K562 (cell line): Measurements from ENCODE around the gene NME2. TPM values are rescaled to one million over a fixed set of nuclear protein-coding genes. Genes with fewer than 3 reads are reported as not detected.

Experiments
- ATF2 ChIP-seq: sonication (generic); formaldehyde crosslinking; IDR thresholded peaks from 2 replicates; pipeline ENCODE4 v1.8.1; 2022; ENCODE audit warnings: missing genetic modification reagents
- ATF7 ChIP-seq: fragments of 450-650 bp; IDR thresholded peaks from 2 replicates; pipeline ENCODE4 v1.7.1; 2014; ENCODE audit warnings: mild to moderate bottlenecking, moderate library complexity
- EGR1 ChIP-seq: fragments of 450-650 bp; conservative IDR thresholded peaks from 2 replicates; pipeline ENCODE4 v1.6.1; 2017; ENCODE audit warnings: mild to moderate bottlenecking
- FOXM1 ChIP-seq, 2 experiments: fragments of 450-650 bp in 1 of 2; sonication (generic) in 1 of 2; formaldehyde crosslinking in 1 of 2; IDR thresholded peaks; 2 replicates each; pipeline versions ENCODE4 v1.6.1 to v1.9.0; 2017 to 2022; ENCODE audit warnings: low read depth in 2 of 2, mild to moderate bottlenecking in 2 of 2, missing genetic modification reagents in 1 of 2, moderate library complexity in 1 of 2
- HBP1 ChIP-seq: fragments of 450-650 bp; formaldehyde crosslinking; IDR thresholded peaks from 2 replicates; pipeline ENCODE4 v1.4.0; 2022; ENCODE audit warnings: missing genetic modification characterization
- HCFC1 ChIP-seq: IDR thresholded peaks from 2 replicates; pipeline ENCODE4 v1.6.1; 2012; ENCODE audit warnings: low read depth, low read length, improper control_type of control experiment
- ID3 ChIP-seq, 2 experiments: fragments of 250-450 bp in 1 of 2; fragments of 450-650 bp in 1 of 2; sonication (Bioruptor Pico) in 1 of 2; IDR thresholded peaks; 2 replicates each; pipeline versions ENCODE4 v1.6.1 to v1.8.0; 2016 to 2021; ENCODE audit warnings: mild to moderate bottlenecking in 2 of 2, moderate library complexity in 2 of 2, missing compliant biosample characterization in 1 of 2, missing genetic modification characterization in 1 of 2
- JUND ChIP-seq, 2 experiments: IDR thresholded peaks; 2 replicates in 1 of 2; 3 replicates in 1 of 2; pipeline ENCODE4 v1.6.1; 2011; ENCODE audit warnings: borderline replicate concordance in 2 of 2, low read depth in 2 of 2, low read length in 2 of 2, improper control_type of control experiment in 1 of 2, missing biosample characterization in 1 of 2, missing genetic modification characterization in 1 of 2, missing genetic modification reagents in 1 of 2
- MAFG ChIP-seq: fragments of 450-650 bp; conservative IDR thresholded peaks from 2 replicates; pipeline ENCODE4 v1.6.1; 2016; ENCODE audit warnings: missing genetic modification characterization, missing compliant biosample characterization
- MAX ChIP-seq: sonication (generic); formaldehyde crosslinking; IDR thresholded peaks from 2 replicates; pipeline ENCODE4 v1.9.0; 2022; ENCODE audit warnings: mild to moderate bottlenecking, missing genetic modification reagents
- NEUROD1 ChIP-seq: fragments of 150-350 bp; IDR thresholded peaks from 2 replicates; pipeline ENCODE4 v1.6.1; 2014; ENCODE audit warnings: borderline replicate concordance, low read length, low read depth; ENCODE audit not compliant: partially characterized antibody
- NFIC ChIP-seq: fragments of 450-650 bp; IDR thresholded peaks from 2 replicates; pipeline ENCODE4 v1.6.1; 2017; ENCODE audit warnings: mild to moderate bottlenecking, inconsistent platforms
- OTX1 ChIP-seq: fragments of 450-650 bp; formaldehyde crosslinking; IDR thresholded peaks from 2 replicates; pipeline ENCODE4 v1.4.0; 2022; ENCODE audit warnings: mild to moderate bottlenecking
- RFX5 ChIP-seq: IDR thresholded peaks from 2 replicates; pipeline ENCODE4 v1.6.1; 2011; ENCODE audit warnings: low read depth, mild to moderate bottlenecking, improper control_type of control experiment, low read length
- TAF7 ChIP-seq: fragments of 450-650 bp; IDR thresholded peaks from 2 replicates; pipeline ENCODE4 v1.6.1; 2016; ENCODE audit warnings: missing genetic modification characterization, missing compliant biosample characterization
- TARDBP ChIP-seq: fragments of 450-650 bp; IDR thresholded peaks from 2 replicates; pipeline ENCODE4 v1.6.1; 2016
- WHSC1 ChIP-seq: IDR thresholded peaks from one replicate; pipeline ENCODE4 v1.6.1; 2012; ENCODE audit warnings: low read length, control low read depth, inconsistent platforms
- ZNF140 ChIP-seq: fragments of 250-450 bp; sonication (Bioruptor Pico); IDR thresholded peaks from 2 replicates; pipeline ENCODE4 v1.8.0; 2021; ENCODE audit warnings: moderate library complexity, mild to moderate bottlenecking, inconsistent platforms
- ZNF324 ChIP-seq: fragments of 250-450 bp; sonication (Bioruptor Pico); IDR thresholded peaks from 2 replicates; pipeline ENCODE4 v1.4.0; 2020; ENCODE audit warnings: mild to moderate bottlenecking
- ZNF449 ChIP-seq: fragments of 250-450 bp; sonication (Bioruptor Pico); IDR thresholded peaks from 2 replicates; pipeline ENCODE4 v1.8.0; 2022; ENCODE audit warnings: moderate library complexity, mild to moderate bottlenecking, inconsistent platforms
- ZNF551 ChIP-seq: fragments of 250-450 bp; sonication (Bioruptor Pico); IDR thresholded peaks from 2 replicates; pipeline ENCODE4 v1.5.0; 2021; ENCODE audit warnings: mild to moderate bottlenecking, moderate library complexity
- ZNF561 ChIP-seq: fragments of 450-650 bp; formaldehyde crosslinking; conservative IDR thresholded peaks from 2 replicates; pipeline ENCODE4 v1.4.0; 2020; ENCODE audit warnings: mild to moderate bottlenecking, moderate library complexity
- ZNF830 ChIP-seq: fragments of 250-450 bp; sonication (Bioruptor Pico); IDR thresholded peaks from 2 replicates; pipeline ENCODE4 v1.5.0; 2021; ENCODE audit warnings: mild to moderate bottlenecking
- polyA plus RNA-seq, 8 experiments: library from polyadenylated mRNA; depleted of rRNA in 4 of 8; stranded (reverse) in 5 of 8; unstranded in 3 of 8; fragments of >200 nt; fragmentation: Nextera tagmentation in 2 of 8; fragmentation: Illumina TruSeq in 1 of 8; extraction: Ambion mirVana in 2 of 8; extraction: Trizol in 1 of 8; gene quantifications; 2 replicates each; pipeline versions ENCODE4 v1.2.1 to v1.2.3, GENCODE V29; 2011 to 2014; ENCODE audit warnings: inconsistent platforms in 1 of 8, missing spikeins in 1 of 8
- total RNA-seq, 7 experiments: library from RNA; depleted of rRNA in 6 of 7; stranded (reverse); fragments of >200 nt in 6 of 7; fragmentation: Illumina TruSeq in 2 of 7; extraction: Trizol in 2 of 7; gene quantifications; 2 replicates each; pipeline versions ENCODE4 v1.2.1 to v1.2.3, GENCODE V29; 2011 to 2021; ENCODE audit warnings: low replicate concordance in 1 of 7

The NME2 gene
- total and polyA plus RNA-seq, 9 of the 15 experiments (the other 6 are each of a cell fraction or from before 2014, with no cell fraction given) = 684 to 1,202 (median 924) TPM

GRCh38 chr17:51121620-51122472, 44.4 kb upstream of the NME2 start (continued):
- TF ChIP-seq ID3 (CRISPR knock-in tag; IDR thresholded peaks at IDR 0.05) (no peak), ID3 (tag; IDR thresholded peaks at IDR 0.05) (no peak), ZNF830 (CRISPR knock-in tag) (no peak), ATF2 (CRISPR knock-in tag) (no peak), JUND (IDR thresholded peaks at IDR 0.05; ENCODE audit: borderline replicate concordance, low read depth, low read length) (peak; percentile 96), JUND (tag; IDR thresholded peaks at IDR 0.05; ENCODE audit: borderline replicate concordance, low read depth, low read length) (peak; percentile 94; the same call in 2 of the 3 replicates), FOXM1 (IDR thresholded peaks at IDR 0.05; ENCODE audit: low read depth) (0 out of 2 replicates have a peak, but pooled peaks have one; percentile 13), FOXM1 (CRISPR knock-in tag; IDR thresholded peaks at IDR 0.05; ENCODE audit: low read depth) (no peak), EGR1 (peak; percentile 100), ATF7 (peak; percentile 95), ZNF561 (no peak), MAFG (tag) (peak; percentile 81), NFIC (peak; percentile 47; the same call in 1 of the 2 replicates), TARDBP (peak; percentile 74), OTX1 (CRISPR knock-in tag) (no peak), ZNF449 (CRISPR knock-in tag) (0 out of 2 replicates have a peak, but pooled peaks have one; percentile 10), WHSC1 (no peak), ZNF324 (no peak), RFX5 (no peak), ZNF140 (CRISPR knock-in tag) (no peak), MAX (CRISPR knock-in tag) (peak; percentile 86), HCFC1 (no peak; the same call in 1 of the 2 replicates), HBP1 (0 out of 2 replicates have a peak, but pooled peaks have one; percentile 8), NEUROD1 (peak; percentile 58), ZNF551 (CRISPR knock-in tag) (no peak), TAF7 (no peak)
